OCI-LY3 (cell line): Measurements from ENCODE around the gene CARS2.

ENCODE experiments used
- CTCF ChIP-seq: fragments of 200-600, 300-600 bp; sonication (generic); IDR thresholded peaks from 2 replicates; pipeline ENCODE4 v1.5.1; 2014; ENCODE audit warnings: antibody characterized with exemption, low read length, low read depth
- EZH2phosphoT487 ChIP-seq: fragments of 200-600 bp; shearing (Covaris generic); IDR thresholded peaks from 2 replicates; pipeline ENCODE4 v1.6.1; 2018; ENCODE audit warnings: antibody characterized with exemption, mixed run types, low read depth

- no peak for TF ChIP-seq CTCF
- TF ChIP-seq EZH2phosphoT487, result no peak
Measured at GRCh38 chr13:110607675-110608224, 98.2 kb downstream of the CARS2 start.
